ENCODE measurements around the gene RBM43. TPM values are rescaled to one million over a fixed set of nuclear protein-coding genes. Genes with fewer than 3 reads are reported as not detected.
"Not testable (repeated sequence)": the region's sequence is repeated elsewhere in the genome, so short reads cannot be mapped to it uniquely, and the experiment has no call there.

The RBM43 gene
- total RNA-seq: 1 to 10 TPM; 2.2 to 4.2 (median 3.3) TPM
- long read RNA-seq, partial matches to known transcripts: 1 of 1 reads
- long read RNA-seq, other reads (novel, unspliced or antisense): 0 of 1 reads

GRCh38 chr2:151261231-151261976 lies at the start of gene RBM43:
RBM43 (minus strand) TSS chr2:151261863; CDS start chr2:151261727, 136 bp downstream.
- peak; percentile 92 to 95 (median 94) for DNase-seq
- intact Hi-C loops (cut with DNase I): no loop called here

GRCh38 chr2:151310313-151310712 lies 48.6 kb upstream of the RBM43 start:
- WGBS (ENCODE audit: insufficient coverage, low coverage, low lambda C conversion rate, missing lambda C conversion rate): 88% methylated on average over 6 of the region's 6 CpGs
- H3K36me3 ChIP-seq; H3K9me3 ChIP-seq; H3K27ac ChIP-seq; DNase-seq; ATAC-seq; H3K4me1 ChIP-seq; H3K4me3 ChIP-seq; intact Hi-C loops (cut with DNase I); H3K27me3 ChIP-seq: not testable (repeated sequence)

More at GRCh38 chr2:151261231-151261976, at the start of gene RBM43:
- H3K27me3 ChIP-seq: no peaks in the 10 kb centered on the region
- WGBS (ENCODE audit: insufficient coverage, low coverage, low lambda C conversion rate, missing lambda C conversion rate): under 1% methylated on average over 33 of the region's 61 CpGs
- no peaks in the 10 kb centered on the region for H3K9me3 ChIP-seq
- H3K27ac ChIP-seq: peak within 1 kb of the TSS; percentile 89 to 97 (median 96)
- peak within 1 kb of the TSS; percentile 78 to 93 (median 82) for H3K4me3 ChIP-seq
- no peaks in the 10 kb centered on the region for H3K36me3 ChIP-seq
- peak; percentile 87 to 93 (median 90) for ATAC-seq
- H3K4me1 ChIP-seq: peaks cover 0 to 32% (median 8%) of the 10 kb centered on the region in 4 donors
- peak; percentile 59 for TF ChIP-seq POLR2A (IDR thresholded peaks at IDR 0.05)
- TF ChIP-seq, protein P1, sequence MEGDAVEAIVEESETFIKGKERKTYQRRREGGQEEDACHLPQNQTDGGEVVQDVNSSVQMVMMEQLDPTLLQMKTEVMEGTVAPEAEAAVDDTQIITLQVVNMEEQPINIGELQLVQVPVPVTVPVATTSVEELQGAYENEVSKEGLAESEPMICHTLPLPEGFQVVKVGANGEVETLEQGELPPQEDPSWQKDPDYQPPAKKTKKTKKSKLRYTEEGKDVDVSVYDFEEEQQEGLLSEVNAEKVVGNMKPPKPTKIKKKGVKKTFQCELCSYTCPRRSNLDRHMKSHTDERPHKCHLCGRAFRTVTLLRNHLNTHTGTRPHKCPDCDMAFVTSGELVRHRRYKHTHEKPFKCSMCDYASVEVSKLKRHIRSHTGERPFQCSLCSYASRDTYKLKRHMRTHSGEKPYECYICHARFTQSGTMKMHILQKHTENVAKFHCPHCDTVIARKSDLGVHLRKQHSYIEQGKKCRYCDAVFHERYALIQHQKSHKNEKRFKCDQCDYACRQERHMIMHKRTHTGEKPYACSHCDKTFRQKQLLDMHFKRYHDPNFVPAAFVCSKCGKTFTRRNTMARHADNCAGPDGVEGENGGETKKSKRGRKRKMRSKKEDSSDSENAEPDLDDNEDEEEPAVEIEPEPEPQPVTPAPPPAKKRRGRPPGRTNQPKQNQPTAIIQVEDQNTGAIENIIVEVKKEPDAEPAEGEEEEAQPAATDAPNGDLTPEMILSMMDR (IDR thresholded peaks at IDR 0.05): no peak

DNA sequence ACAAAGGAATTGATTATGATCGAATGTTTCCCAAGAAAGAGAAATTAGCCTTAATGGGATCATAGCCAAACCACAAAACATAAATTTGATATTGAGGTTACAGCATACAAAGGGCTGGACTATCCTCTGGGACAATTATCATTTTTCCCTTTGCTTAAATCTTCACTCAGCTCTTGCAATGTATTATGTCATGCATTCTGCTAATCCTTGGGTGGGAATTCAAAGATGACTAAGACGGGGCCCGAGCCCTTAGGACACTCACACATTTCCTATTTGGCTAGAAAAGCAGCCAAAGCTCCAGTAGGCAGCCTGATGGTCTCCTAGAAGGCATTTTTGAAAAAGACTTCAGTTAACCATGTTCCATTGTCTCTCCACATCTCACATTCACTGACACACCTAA lies 45.0 kb upstream of the RBM43 start:
- no peak for DNase-seq
- no peak overlapping the region for H3K27ac ChIP-seq
- H3K4me3 ChIP-seq: no peak overlapping the region
- TF ChIP-seq, protein P1 (IDR thresholded peaks at IDR 0.05): no peak
- no peak for TF ChIP-seq POLR2A (IDR thresholded peaks at IDR 0.05)
- no peaks in the 10 kb centered on the region for H3K4me1 ChIP-seq
- WGBS (ENCODE audit: insufficient coverage, low coverage, low lambda C conversion rate, missing lambda C conversion rate): 73% methylated on average over 3 of the region's 3 CpGs
- intact Hi-C loops (cut with DNase I): no loop called here
- H3K9me3 ChIP-seq: no peaks in the 10 kb centered on the region
- H3K36me3 ChIP-seq: no peaks in the 10 kb centered on the region
- no peak for ATAC-seq
- H3K27me3 ChIP-seq: no peaks in the 10 kb centered on the region

DNA sequence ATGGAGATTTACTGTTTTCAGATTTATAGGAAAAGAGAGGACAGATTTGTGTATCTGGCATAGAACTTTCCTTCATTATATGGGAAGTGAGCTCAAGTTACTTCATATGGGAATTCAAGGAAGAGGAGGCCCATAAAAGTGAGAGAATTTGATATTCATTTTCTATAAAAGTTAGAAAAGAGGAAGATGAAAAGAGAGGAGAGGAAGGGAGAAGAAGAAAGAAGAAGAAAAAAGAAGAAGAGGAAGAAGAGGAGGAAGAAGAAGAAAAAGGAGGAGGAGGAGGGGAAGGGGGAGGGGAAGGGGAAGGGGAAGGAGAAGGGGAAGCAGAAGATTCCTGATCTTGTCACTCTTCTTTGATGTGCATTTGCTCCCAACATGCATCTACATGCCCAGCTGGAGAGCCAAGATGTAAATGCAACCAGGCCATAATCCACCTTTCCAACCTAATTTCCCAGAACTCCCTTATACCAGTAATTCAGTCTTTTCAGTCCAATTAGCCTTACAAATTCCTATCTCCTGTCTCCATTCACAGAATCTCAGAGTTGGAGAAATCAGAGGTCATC lies 43.5 kb upstream of the RBM43 start:
- no peak for TF ChIP-seq POLR2A (IDR thresholded peaks at IDR 0.05)
- TF ChIP-seq, protein P1 (IDR thresholded peaks at IDR 0.05): no peak
- Histone ChIP-seq H3K4me3 (no peak overlapping the region), H3K27me3 (no peaks in the 10 kb centered on the region), H3K36me3 (no peaks in the 10 kb centered on the region), H3K4me1 (no peaks in the 10 kb centered on the region), H3K27ac (no peak overlapping the region), H3K9me3 (no peaks in the 10 kb centered on the region)
- intact Hi-C loops (cut with DNase I): no loop called here
- DNase-seq (no peak), ATAC-seq (no peak)

DNA sequence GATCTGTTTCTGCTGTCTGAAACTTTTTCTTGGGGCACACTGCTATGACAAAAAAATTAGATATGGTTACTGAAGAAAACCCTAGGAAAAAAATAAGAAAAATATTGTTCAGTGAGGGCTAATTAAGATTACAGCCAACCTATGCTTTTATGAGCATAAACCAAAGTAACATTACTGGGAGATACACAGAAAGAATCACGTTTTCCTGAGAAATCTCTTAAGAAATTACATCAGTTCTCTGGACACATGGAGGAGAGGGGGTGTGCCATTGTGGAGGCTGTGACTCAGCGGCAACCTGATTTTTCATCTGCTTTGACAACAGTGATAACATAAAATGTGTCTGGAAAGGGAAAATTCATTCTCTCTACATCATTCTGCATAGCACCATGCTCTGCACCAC lies 41.2 kb upstream of the RBM43 start:
- ATAC-seq: no peak
- H3K4me1 ChIP-seq: no peaks in the 10 kb centered on the region
- H3K9me3 ChIP-seq: no peaks in the 10 kb centered on the region
- H3K4me3 ChIP-seq: no peak overlapping the region
- H3K36me3 ChIP-seq: no peaks in the 10 kb centered on the region
- TF ChIP-seq, protein P1 (IDR thresholded peaks at IDR 0.05): no peak
- no peak for TF ChIP-seq POLR2A (IDR thresholded peaks at IDR 0.05)
- 61% methylated on average over 2 of the region's 2 CpGs for WGBS (ENCODE audit: insufficient coverage, low coverage, low lambda C conversion rate, missing lambda C conversion rate)
- no peak overlapping the region for H3K27ac ChIP-seq
- H3K27me3 ChIP-seq: no peaks in the 10 kb centered on the region
- no peak for DNase-seq
- intact Hi-C loops (cut with DNase I): no loop called here
